Measurements from ENCODE around the gene LRFN4. TPM values are rescaled to one million over a fixed set of nuclear protein-coding genes. Genes with fewer than 3 reads are reported as not detected.

Gene LRFN4
- total RNA-seq, 1 donor from 2014 or later = 36.2 TPM

GRCh38 chr11:66854231-66854661 is 2.6 kb upstream of the LRFN4 start:
- peaks cover 2% of the 10 kb centered on the region for H3K36me3 Mint-ChIP-seq (ENCODE audit: low read depth)
- H3K4me3 Mint-ChIP-seq = peak overlapping the region; percentile 74
- H3K27me3 Mint-ChIP-seq (ENCODE audit: low read depth) = no peaks in the 10 kb centered on the region
- peak overlapping the region; percentile 75 for H3K27ac Mint-ChIP-seq (ENCODE audit: unreplicated experiment)
- TF ChIP-seq, protein P1, sequence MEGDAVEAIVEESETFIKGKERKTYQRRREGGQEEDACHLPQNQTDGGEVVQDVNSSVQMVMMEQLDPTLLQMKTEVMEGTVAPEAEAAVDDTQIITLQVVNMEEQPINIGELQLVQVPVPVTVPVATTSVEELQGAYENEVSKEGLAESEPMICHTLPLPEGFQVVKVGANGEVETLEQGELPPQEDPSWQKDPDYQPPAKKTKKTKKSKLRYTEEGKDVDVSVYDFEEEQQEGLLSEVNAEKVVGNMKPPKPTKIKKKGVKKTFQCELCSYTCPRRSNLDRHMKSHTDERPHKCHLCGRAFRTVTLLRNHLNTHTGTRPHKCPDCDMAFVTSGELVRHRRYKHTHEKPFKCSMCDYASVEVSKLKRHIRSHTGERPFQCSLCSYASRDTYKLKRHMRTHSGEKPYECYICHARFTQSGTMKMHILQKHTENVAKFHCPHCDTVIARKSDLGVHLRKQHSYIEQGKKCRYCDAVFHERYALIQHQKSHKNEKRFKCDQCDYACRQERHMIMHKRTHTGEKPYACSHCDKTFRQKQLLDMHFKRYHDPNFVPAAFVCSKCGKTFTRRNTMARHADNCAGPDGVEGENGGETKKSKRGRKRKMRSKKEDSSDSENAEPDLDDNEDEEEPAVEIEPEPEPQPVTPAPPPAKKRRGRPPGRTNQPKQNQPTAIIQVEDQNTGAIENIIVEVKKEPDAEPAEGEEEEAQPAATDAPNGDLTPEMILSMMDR (conservative IDR thresholded peaks at IDR 0.05) = no peak
- H3K4me1 Mint-ChIP-seq = peaks cover 8% of the 10 kb centered on the region
- no peak for DNase-seq (ENCODE audit: low read depth, low spot score)
- no peaks in the 10 kb centered on the region for H3K9me3 Mint-ChIP-seq

GRCh38 chr11:66854729-66855211 is 2.1 kb upstream of the LRFN4 start:
- no peak for DNase-seq (ENCODE audit: low read depth, low spot score)
- TF ChIP-seq, protein P1 (conservative IDR thresholded peaks at IDR 0.05) = no peak
- Mint-ChIP-seq H3K36me3 (ENCODE audit: low read depth) (peaks cover 2% of the 10 kb centered on the region), H3K27me3 (ENCODE audit: low read depth) (no peaks in the 10 kb centered on the region), H3K4me1 (peaks cover 8% of the 10 kb centered on the region), H3K9me3 (no peaks in the 10 kb centered on the region), H3K27ac (ENCODE audit: unreplicated experiment) (no peak overlapping the region), H3K4me3 (peak overlapping the region; percentile 86)

DNA sequence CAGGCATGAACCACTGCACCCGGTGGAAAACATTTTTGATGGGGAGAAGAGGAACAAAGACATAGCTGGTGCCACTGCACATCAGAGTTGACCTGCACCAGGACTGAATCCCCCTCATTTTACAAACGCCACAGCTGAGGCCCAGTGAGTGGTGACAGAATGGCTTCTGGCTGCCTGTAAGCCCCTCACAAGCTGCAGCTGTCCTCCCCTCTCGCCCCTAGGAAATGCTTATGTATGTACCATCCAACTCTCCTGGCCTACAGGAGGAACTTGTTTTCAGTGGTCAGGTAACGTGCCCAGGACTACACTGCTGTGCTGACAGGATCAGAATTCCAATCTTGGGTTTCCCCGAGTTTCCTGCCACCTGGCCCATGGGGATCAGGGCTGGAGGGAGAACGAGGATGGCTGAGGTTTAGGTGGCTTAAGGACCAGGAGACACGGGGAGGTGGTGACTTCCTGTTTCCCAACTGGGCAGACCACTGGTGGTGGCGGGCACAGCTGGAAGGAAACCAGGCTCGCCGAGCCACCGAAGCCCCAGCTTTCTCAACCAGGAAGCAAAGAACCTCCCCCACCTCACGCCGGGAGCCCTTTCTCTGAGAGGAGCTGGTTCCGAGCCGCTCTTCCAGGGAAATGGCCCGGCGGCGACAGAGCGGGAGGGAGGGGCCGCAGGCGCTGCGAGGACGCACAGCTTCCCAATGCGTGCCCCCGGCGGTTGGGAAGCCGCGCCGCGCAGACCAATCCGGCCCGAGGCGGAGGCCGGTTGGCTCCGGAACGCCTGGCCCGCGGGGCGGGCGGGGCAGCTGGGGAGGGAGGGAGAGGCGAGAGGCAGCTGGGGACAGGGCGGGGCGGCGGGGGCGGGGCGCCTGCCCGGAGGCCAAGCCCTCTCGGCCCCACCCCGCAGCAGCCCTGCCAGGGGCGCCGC is 1.0 kb upstream of the LRFN4 start:
- TF ChIP-seq, protein P1 (conservative IDR thresholded peaks at IDR 0.05) = no peak
- DNase-seq (ENCODE audit: low read depth, low spot score) = peak; percentile 84
- Mint-ChIP-seq H3K27ac (ENCODE audit: unreplicated experiment) (peak overlapping the region; percentile 60), H3K4me3 (peak overlapping the region; percentile 86), H3K36me3 (ENCODE audit: low read depth) (peaks cover 2% of the 10 kb centered on the region), H3K27me3 (ENCODE audit: low read depth) (no peaks in the 10 kb centered on the region), H3K4me1 (peaks cover 8% of the 10 kb centered on the region), H3K9me3 (no peaks in the 10 kb centered on the region)

GRCh38 chr11:66857234-66857926 is 516 bp downstream of the LRFN4 start:
- DNase-seq (ENCODE audit: low read depth, low spot score) = no peak
- H3K9me3 Mint-ChIP-seq = no peaks in the 10 kb centered on the region
- no peaks in the 10 kb centered on the region for H3K27me3 Mint-ChIP-seq (ENCODE audit: low read depth)
- H3K27ac Mint-ChIP-seq (ENCODE audit: unreplicated experiment) = no peak overlapping the region
- TF ChIP-seq, protein P1 (conservative IDR thresholded peaks at IDR 0.05) = no peak
- no peaks in the 10 kb centered on the region for H3K36me3 Mint-ChIP-seq (ENCODE audit: low read depth)
- peaks cover 8% of the 10 kb centered on the region for H3K4me1 Mint-ChIP-seq
- peak overlapping the region; percentile 81 for H3K4me3 Mint-ChIP-seq

DNA sequence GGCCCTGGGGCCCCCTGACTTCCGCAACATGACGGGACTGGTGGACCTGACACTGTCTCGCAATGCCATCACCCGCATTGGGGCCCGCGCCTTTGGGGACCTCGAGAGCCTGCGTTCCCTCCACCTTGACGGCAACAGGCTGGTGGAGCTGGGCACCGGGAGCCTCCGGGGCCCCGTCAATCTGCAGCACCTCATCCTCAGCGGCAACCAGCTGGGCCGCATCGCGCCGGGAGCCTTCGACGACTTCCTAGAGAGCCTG is 992 bp downstream of the LRFN4 start:
- Mint-ChIP-seq H3K36me3 (ENCODE audit: low read depth) (no peaks in the 10 kb centered on the region), H3K9me3 (no peaks in the 10 kb centered on the region), H3K4me1 (peaks cover 8% of the 10 kb centered on the region), H3K27ac (ENCODE audit: unreplicated experiment) (no peak overlapping the region), H3K4me3 (peak overlapping the region; percentile 66), H3K27me3 (ENCODE audit: low read depth) (no peaks in the 10 kb centered on the region)
- no peak for DNase-seq (ENCODE audit: low read depth, low spot score)
- TF ChIP-seq, protein P1 (conservative IDR thresholded peaks at IDR 0.05) = no peak

Data from neural crest cell (in vitro differentiated cells).